GM18858 (cell line): Measurements from ENCODE around the gene EIF5.
"Not testable (repeated sequence)": the region's sequence is repeated elsewhere in the genome, so short reads cannot be mapped to it uniquely, and the experiment has no call there.

ENCODE experiments used
- ATAC-seq: cut with Tn5 transposase; IDR thresholded peaks from one replicate; pipeline ENCODE4 v1.9.1; 2021; ENCODE audit not compliant: unreplicated experiment

EIF5 gene

DNA sequence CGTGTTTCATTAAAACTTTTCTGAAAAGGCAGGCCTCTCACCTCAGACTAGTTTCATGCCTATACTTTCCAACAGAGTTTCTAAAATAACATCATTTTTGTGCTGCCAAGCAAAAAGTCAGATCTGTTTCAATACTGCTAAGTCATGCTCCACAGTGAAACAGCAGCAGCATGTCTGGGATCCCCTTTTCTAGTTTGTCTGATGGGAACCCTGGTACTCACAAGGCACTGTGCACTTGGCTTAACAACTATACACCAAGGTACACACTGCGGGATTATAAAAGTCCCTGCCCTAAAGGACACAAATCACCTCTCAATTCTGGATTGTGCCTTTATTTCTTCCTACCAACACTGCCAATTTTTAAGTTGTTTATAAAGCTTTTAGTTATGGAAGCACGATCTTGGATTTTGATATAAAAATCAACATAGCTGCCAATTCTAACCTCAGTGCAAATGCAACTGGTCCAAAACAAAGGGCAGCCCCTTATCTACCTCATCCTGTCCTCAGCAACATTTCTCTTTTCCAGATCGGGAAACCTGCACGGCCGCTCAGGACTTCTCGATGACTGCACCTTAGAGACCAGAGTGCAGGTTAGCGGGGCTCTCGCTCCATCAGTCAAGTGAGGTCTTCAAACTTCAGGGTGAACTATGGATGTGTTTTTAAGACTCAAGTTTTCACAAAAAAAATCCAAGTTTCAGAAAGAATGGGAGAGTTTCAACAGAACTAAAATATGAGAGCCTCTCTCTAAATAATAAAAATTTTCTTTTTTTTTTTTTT, 1.7 kb upstream of the EIF5 start:
- ATAC-seq, result no peak

DNA sequence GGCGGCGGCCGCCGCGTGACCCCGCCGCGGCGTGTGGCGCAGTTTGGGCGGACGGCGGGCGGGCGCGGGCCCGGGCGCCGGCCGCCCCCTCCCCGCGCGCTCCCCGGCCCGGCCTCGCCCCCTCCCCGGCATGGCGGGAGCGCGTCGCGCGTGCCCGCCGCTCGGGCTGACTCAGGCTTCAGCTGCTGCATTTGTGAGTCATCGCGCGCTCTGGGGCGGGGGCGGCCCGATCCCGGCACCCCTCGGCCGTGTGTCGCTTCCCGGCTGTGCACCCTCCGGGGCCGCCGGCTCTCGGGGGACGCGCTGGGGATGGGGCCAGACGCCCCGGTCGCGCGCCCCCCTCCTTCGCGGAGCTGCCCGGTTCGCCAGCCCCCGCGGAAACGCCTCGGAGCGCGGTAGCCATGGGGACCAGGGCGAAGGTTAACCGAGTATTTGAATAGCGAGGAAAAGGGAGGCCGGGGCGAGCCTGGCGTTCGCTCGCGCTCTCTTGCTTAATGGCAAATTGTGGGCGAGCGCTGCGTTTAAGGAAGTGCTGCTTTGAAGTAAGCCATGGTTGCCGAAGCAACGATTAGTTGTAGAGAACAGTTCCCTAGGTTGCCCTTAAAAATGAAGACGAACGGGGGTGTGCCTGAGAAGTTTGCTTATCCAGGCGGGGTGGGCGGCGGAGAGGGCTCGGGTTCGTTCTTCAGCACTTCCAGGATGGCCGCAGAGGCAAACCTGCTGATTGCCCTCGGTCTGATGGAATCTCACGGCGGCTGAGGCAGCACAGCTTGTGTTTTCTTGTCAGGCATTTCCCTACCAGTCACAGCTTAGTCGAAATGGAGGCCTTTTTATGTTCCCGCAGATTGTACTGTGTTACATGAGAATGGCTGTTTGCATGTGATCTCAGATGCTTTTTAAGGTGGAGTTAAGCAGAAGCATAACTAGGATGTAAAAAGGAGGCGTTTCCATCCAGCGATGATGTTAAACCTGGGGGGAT, 896 bp downstream of the EIF5 start:
- peak; percentile 14 for ATAC-seq

DNA sequence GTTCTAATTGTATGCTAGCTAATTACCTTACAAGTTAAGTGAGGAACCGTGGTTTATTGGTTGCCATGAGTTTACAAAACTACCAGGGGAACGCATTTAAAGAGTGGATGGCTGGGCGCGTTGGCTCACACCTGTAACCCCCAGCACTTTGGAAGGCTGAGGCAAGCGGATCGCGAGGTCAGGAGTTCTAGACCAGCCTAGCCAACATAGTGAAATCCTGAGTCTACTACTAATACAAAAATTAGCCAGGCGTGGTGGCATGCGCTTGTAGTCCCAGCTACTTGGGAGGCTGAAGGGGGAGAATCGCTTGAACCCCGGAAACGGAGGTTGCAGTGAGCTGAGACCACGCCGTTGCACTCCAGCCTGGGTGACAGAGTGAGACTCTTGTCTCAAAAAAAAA, 2.2 kb downstream of the EIF5 start:
- no peak for ATAC-seq

DNA sequence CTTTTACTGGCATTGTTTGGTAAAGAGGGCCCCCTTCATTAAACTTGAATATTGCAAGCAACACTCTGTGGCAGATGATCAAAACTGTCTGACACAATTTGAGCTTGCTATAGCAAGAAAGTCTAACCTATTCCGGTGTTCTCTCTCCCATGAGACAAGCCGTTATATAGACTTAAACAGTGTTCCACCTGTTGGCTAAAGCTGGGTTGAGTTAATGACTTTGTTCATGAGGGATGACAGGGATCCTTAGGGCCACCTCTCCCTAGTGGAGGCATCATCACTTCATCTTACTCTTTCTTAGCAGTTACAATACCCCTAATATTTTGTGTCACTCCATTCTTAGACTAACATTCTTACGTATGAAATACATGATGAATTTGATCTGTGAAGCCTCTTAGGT, 3.8 kb downstream of the EIF5 start:
- ATAC-seq, result no peak

DNA sequence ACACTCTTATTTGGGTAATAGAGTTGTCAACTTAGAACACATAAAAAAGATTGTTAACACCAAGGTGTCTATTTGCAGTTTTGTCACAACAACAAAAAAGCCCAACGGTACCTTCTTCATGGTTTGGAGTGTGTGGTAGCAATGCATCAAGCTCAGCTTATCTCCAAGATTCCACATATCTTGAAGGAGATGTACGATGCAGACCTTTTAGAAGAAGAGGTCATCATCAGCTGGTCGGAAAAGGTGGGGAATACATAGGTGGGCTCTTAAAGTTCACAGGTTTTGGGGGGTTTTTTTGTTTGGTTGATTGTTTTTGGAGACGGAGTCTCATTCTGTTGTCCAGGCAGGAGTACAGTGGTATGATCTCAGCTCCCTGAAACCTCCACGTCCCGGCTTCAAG, 5.5 kb downstream of the EIF5 start:
- no peak for ATAC-seq

DNA sequence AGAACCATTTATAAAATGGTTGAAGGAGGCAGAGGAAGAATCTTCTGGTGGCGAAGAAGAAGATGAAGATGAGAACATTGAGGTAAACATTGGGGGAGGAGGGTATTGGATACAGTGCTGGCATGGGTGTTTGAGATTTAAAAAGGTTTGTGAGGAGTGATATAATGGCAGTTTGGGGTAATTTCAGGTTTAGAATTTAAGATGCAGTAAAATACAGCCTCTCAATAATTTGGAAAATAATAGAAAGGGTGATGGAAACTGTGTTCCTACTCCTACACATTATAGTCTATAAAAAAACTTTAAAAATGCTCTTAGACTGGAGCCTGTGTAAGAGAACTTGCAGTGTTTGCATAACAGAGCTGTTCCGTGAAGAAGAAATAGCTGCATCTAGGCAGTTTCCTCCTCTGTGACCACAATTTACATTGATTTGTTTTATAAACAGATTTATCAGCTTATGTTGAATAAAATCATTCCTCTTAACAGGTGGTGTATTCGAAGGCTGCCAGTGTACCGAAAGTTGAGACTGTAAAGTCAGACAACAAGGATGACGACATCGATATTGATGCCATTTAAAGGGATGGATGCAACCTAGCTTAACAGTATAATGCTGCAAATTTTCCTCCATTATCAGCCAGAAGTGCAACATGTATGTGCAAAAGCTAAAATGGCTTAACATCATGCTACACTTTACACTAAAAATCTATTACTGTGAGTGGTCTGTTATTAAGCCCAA, 6.6 kb downstream of the EIF5 start:
- no peak for ATAC-seq

DNA sequence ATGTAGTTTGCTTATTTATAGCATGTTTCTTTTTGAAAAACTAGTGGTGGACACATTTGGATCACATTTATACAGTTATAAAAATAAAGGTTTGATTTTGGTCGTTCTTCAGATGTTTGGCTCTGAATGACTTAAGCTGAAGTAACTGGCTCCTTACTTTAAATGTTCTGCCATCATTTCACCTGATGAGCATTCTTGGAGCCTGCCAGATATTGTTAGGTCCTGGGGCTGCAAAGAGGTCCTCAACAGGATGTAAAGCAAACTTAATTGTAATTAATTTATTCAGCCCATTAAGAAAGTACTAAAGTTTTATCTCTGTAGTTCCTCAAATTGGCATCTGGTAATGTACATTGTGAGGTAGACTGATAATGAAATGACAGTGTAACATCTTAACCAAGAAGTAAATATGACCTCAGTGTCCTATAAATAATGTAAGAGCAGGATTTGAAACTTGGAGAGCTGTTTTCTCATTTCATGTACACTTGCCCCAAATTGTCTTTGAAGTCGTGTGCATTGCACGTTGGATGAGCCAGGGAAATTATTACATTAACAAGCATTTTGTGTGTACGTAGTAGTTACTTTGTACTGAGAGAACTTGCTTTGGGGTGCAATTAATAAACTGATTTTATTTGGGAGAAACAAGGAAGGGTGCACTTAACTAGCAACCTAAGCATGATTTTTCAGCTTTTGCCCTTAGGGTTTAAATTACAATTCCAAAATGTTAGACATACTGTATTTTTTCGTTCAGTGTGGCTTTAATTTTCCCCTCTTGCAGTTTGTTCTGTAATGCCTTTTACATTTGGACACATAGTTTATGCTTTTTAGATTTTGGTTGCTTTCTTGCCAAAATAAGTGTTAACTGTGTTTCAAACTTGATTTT, 7.5 kb downstream of the EIF5 start:
- no peak for ATAC-seq

DNA sequence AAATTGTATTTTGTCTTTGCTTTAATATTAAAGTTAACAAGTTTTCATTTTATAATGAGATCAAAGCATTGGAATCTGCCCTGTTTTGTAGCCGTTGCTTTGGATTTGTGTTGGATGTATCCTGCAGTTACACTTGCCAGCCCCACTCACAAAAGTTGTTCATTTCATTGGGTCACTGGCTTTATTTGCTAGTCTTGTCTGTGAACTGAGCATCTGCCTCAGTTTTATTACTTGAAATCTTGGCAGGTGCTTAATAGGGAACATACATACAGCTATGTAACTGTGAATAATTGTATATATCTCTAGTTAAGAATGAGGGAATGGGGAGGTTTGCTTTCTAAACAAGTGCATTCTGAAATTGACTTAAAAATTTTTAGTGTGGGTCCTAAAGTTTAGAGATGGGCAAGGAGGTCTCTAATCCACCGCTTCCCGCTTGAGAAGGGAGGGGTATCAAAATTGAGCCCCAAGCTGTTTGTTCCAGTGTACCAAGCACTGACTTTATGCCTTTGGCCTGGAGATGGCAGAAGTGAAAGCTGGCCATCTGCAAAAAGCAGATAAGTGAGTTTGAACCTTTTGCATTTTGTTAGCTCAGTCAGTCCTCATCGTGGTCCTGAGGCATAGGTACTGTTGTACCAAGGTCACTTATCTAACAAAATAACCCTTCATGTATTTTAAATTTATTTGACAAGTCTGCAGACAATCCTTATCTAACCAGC, 9.3 kb downstream of the EIF5 start:
- no peak for ATAC-seq

DNA sequence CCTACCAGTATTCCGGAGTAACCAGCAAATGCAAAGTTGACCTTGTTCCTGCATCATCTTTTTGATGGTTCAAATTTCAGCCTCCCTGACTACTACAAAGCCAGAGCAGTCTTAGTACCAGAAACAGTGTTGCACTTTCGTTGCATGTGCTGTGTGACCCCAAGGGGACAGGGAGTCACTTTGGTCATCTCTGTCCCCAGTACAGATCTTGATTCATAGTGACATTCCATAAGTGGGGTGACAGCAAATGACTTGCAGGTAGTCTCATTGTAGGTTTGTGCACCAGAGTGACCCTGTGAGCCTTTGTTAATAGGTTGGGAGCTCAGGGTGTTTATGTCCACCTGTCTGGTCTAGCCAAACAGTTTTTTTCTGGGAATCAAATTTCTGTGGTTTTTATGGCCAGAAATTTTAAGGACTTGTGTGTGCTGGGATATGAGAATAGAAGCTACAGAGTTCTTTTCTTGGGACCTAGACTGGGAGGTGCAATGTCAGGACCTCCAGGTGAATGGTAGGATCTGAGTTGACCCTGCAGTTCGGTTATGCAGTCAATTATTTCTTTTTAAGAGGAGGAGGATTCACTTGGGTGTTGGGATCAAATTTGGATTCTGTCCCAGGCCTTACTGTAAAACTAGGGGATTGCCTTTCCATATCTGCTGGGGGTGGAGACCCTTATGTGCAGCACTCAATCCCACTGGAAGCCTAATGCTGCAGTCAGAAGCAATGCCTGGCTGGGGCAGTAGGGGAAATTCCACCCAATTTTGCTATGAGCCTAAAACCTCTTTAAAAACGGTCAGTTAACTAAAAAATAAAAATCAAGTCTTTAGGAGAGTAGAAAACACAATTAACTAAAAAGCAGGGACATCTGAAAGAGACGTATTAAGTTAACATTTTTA, 10.1 kb downstream of the EIF5 start:
- ATAC-seq, result no peak

DNA sequence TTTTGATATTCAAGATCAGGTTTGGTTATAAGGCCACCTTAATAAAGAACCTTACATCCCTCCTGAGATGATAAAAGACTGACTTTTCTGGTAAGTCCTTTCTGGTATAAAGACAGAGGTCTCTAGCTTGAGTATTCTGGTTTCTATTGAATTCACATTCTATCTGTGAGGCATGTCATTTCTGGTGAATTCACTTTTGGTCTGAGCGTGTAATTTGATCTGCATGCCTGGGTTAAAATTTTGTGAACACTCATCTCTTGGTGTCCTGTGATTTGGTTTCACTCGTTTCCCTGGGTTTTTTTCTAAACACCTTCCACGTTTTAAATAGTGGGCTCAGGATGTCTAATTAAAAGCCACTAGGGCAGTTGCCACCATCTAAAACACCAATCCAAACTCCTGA, 12.2 kb downstream of the EIF5 start:
- ATAC-seq, result no peak

DNA sequence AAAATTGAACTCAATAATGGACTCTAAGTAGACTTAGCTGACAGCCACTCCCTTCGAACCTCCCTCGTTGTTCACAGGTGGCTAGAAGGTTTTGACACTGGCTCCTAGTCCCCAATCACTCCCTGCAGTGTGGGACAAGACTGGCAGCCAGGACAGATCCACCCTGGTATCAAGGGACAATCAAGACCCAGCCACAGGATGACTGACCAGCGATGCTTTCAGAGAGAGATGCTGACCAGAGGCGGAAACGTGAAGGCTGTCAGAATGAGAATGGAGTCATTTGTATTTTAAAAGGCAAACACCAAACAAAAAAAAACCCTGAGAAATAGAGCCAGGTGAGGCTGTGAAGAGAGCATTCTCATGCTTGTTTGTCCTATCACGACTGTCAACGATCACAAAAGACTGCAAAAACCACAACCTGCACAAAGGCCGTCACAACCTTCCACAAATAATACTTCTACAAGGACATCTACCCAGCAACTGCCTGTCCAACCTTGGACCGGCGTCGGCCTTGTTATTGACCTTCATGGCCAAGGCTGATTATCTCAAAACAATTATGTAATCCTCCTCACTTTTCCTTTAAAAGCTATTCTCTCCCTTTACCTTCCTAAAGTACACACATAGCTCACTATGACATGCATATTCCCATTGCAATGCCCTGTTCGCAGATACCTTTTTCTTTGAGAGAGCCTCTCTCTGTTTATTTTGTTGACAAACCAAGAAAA, 13.2 kb downstream of the EIF5 start:
- no peak for ATAC-seq

DNA sequence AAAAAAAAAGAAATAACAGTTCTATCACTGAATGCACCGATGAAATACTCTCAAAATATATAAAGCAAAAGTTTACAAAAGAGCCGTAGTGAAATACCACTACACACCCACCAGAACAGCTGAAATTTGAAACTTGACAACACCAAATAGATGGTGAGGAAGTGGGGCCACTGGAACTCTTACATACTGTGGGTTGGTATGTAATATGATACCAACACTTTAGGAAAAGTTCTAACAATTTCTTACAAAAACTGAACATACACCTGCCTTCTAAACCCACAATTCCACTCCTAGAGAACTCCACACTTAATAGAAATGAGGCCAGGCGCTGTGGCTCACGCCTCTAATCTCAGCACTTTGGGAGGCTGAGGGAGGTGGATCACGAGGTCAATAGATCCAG, 14.1 kb downstream of the EIF5 start:
- no peak for ATAC-seq

DNA sequence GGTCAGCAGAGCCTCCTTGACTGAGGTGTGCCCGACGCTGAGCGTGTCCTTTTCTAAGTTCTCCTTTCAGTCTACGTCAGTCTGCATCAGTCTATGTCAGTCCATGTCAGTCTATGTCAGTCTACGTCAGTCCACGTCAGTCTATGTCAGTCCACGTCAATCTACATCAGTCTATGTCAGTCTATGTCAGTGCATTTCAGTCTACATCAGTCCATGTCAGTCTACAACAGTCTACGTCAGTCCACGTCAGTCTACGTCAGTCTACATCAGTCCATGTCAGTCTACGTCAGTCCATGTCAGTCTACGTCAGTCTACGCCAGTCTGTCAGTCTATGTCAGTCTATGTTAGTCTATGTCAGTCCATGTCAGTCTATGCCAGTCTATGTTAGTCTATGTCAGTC, 15.9 kb downstream of the EIF5 start:
- no peak for ATAC-seq

DNA sequence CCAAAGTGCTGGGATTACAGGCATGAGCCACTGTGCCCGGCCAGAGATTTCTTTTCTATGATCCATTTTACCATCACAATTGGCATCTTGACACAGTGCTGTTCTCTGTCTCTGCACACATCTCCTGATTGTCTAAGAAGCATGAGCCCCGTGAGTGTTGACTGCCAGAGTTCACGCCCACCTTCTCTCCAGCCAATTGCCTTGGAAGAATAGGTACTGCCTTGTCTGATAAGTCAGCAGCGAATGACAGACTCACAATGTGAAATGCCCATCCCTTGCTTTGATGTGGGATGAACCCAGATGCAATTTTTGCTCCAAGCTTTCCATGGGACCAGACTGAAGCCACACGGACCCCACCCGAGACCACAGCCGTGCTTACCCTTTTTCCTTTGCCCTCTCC, 19.3 kb downstream of the EIF5 start:
- ATAC-seq, result no peak

DNA sequence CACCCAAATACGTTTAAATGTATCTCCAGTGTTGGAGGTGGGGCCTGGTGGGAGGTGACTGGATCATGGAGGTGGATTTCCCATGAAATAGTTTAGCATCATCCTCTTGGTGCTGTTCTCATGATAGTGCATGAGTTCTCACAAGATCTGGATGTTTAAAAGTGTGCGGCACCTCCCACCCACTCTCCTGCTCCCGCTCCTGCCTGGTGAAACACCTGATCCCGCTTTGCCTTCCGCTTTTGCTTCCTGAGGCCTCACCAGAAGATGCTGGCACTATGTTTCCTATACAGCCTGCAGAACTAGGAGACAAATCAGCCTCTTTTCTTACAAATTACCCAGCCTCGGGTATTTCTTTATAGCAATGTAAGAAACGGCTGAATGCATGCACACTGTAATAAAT, 20.1 kb downstream of the EIF5 start:
- ATAC-seq, result no peak

DNA sequence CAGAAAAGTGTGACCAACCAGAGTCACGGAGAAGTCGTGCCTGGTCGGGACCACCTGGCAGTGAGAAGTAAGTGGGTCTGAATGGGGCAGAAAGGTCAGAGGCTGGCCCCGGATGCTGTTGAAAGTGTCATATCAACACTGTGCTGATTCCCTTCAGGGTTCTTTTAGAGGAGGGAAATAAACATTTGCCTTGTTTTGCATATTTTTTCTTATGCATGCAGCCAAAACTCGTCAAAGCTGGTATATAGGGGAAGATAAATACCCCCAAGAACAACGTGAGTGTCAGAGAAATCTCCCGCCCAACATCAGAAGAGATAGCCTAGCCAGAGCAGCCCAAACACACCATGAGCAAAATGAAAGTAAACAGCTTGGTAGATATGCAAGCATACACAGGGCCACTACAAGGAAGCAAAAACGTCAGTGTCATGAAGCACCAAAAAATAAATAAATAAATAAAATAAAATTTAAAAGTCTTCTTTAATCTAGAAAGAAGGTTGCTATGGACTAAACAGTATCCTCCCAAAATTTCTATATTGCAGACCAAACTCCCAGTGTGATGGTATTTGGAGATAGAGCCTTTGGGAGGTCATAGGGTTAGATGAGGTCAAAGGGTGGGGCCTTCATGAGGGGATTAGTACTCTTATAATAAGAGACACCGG, 22.1 kb downstream of the EIF5 start:
- no peak for ATAC-seq

DNA sequence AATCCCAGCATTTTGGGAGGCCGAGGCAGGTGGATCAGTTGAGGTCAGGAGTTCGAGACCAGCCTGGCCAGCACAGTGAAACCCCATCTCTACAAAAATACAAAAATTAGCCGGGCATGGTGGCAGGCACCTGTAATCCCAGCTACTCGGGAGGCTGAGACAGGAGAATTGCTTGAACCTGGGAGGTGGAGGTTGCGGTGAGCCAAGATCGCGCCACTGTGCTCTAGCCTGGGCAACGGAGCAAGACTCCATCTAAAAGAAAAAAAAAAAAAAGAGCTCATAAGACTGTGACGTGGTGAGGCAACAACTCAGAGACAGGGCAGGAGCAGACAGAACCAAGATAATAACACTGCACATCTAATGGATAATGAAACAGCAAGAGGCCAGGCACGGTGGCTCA, 23.5 kb downstream of the EIF5 start:
- ATAC-seq, result not testable (repeated sequence)

DNA sequence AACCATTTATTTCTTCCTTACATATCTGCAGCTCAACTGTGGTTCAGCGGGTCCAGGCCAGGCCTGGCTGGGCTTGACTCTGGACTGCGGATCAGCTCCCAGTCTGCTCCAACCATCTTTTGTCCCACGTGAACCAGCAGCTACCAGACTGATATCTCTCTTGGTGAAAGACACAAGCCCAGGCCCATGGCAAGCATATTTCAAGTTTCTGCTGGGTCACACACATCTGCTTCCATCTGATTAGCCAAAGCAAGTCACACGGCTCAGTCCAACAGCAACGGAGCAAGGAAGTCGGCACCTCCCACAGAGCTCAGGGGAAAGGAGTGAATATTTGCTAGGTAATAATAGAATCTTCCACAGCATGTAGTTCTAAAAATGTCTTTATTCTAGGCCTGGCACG, 26.5 kb downstream of the EIF5 start:
- ATAC-seq, result no peak
